Adrenal gland (tissue), 5 donors: ENCODE results near the gene AKR1B1.

ENCODE experiments used
- POLR2A ChIP-seq, 2 donors: fragments of 450-650 bp; IDR thresholded peaks; one replicate each; pipeline ENCODE4 v1.6.1; 2017; ENCODE audit warnings: antibody characterized with exemption in 2 of 2, mild to moderate bottlenecking in 2 of 2, moderate library complexity in 1 of 2
- TF ChIP-seq, protein P1 (sequence below), 6 experiments: fragments of 450-650 bp in 4 of 6; fragments of 200-600 bp in 2 of 6; sonication (generic) in 1 of 6; IDR thresholded peaks; 1 replicate in 5 of 6; 2 replicates in 1 of 6; pipeline versions ENCODE4 v1.5.1 to v1.8.0; 2016 to 2021; ENCODE audit warnings: antibody characterized with exemption in 6 of 6, mild to moderate bottlenecking in 2 of 6, moderate library complexity in 1 of 6
- donor health status: DM: no; HTN: no; CAD: no.

DNA sequence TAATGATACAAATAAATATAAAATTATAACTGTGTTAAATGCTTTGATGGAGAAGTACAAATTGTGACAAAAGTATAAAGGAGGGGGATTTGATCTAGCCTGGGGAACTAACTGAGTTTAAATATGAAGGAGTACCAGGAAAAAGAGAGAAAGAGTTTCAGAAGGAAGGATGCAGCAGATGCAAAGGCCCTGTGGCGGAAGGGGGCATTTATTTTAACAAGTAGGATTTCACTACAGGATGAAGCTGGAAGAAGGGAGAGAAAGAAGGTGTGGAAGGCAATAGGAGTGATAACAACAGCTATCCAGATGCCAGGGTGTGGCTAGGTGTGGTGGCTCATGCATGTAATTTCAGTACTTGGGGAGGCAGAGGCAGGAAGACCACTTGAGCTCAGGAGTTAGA lies 55.8 kb downstream of the AKR1B1 start:
- TF ChIP-seq, protein P1, sequence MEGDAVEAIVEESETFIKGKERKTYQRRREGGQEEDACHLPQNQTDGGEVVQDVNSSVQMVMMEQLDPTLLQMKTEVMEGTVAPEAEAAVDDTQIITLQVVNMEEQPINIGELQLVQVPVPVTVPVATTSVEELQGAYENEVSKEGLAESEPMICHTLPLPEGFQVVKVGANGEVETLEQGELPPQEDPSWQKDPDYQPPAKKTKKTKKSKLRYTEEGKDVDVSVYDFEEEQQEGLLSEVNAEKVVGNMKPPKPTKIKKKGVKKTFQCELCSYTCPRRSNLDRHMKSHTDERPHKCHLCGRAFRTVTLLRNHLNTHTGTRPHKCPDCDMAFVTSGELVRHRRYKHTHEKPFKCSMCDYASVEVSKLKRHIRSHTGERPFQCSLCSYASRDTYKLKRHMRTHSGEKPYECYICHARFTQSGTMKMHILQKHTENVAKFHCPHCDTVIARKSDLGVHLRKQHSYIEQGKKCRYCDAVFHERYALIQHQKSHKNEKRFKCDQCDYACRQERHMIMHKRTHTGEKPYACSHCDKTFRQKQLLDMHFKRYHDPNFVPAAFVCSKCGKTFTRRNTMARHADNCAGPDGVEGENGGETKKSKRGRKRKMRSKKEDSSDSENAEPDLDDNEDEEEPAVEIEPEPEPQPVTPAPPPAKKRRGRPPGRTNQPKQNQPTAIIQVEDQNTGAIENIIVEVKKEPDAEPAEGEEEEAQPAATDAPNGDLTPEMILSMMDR (IDR thresholded peaks at IDR 0.05), result no peak
- no peak for TF ChIP-seq POLR2A (IDR thresholded peaks at IDR 0.05)
